B cell (primary cell): Measurements from ENCODE around the gene NEK6.

Experiments
- EZH2 ChIP-seq: IDR thresholded peaks from 2 replicates; pipeline ENCODE4 v1.6.1; 2012; ENCODE audit warnings: borderline replicate concordance, low read depth, mild to moderate bottlenecking, moderate library complexity, low read length; ENCODE audit not compliant: insufficient read depth, poor library complexity, severe bottlenecking
- TF ChIP-seq, protein P1 (sequence below): fragments of 200-600 bp; IDR thresholded peaks from one replicate; pipeline ENCODE4 v1.8.0; 2022; ENCODE audit warnings: antibody characterized with exemption, mild to moderate bottlenecking

DNA sequence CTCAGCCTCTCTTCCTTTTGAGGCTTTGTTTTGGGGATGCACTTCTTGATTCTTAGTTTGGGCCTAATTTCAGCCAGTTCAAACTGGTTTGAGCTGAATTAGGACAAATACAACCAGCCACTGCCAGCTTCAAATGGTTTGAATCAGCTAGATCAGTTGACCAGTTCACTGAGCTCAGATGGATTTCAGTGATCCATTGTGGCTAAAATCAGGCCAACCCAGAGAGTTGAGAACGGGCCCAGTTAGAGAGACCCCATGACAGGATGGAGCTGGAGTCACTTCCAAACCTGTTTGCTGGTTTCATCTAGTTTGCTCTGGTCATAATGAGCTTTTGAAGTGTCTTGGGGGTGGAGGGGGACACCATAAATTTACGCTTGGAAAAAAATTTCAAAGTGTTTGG lies 48.0 kb upstream of the NEK6 start:
- TF ChIP-seq, protein P1, sequence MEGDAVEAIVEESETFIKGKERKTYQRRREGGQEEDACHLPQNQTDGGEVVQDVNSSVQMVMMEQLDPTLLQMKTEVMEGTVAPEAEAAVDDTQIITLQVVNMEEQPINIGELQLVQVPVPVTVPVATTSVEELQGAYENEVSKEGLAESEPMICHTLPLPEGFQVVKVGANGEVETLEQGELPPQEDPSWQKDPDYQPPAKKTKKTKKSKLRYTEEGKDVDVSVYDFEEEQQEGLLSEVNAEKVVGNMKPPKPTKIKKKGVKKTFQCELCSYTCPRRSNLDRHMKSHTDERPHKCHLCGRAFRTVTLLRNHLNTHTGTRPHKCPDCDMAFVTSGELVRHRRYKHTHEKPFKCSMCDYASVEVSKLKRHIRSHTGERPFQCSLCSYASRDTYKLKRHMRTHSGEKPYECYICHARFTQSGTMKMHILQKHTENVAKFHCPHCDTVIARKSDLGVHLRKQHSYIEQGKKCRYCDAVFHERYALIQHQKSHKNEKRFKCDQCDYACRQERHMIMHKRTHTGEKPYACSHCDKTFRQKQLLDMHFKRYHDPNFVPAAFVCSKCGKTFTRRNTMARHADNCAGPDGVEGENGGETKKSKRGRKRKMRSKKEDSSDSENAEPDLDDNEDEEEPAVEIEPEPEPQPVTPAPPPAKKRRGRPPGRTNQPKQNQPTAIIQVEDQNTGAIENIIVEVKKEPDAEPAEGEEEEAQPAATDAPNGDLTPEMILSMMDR: no peak
- no peak for TF ChIP-seq EZH2
